GM12878 (cell line): ENCODE measurements around the gene OR10H2. TPM values are rescaled to one million over a fixed set of nuclear protein-coding genes. Genes with fewer than 3 reads are reported as not detected.

Experiments
- ATAC-seq: fragments of 200-7000 bp; cut with Tn5 transposase; 3 replicates; pipeline ENCODE4 v1.9.1; 2020; ENCODE audit warnings: mild to moderate bottlenecking, moderate library complexity
- BruUV-seq: library from RNA; stranded (reverse); fragments of 400-500 nt; replicated peaks from 2 replicates; lab custom pipeline; 2021; lab: Mats Ljungman, UMichigan
- CTCF ChIA-PET: fragments of 300-600 bp; sonication (Branson Sonifier 250); formaldehyde crosslinking; extraction: SDS; loops from one replicate; lab custom pipeline; 2021; ENCODE audit warnings: inconsistent platforms; lab: Yijun Ruan, JAX
- POLR2A ChIA-PET: fragments of 350-600 bp; formaldehyde crosslinking; extraction: SDS; loops from one replicate; lab custom pipeline; 2021; ENCODE audit warnings: inconsistent platforms; lab: Charles Lee
- RAD21 ChIA-PET: fragments of 300-600 bp; sonication (Branson Sonifier 250); formaldehyde crosslinking; loops from one replicate; lab custom pipeline; 2023; ENCODE audit warnings: antibody characterized with exemption; ENCODE audit not compliant: unreplicated experiment; lab: Charles Lee
- SMC1A ChIA-PET: fragments of 300-600 bp; sonication (Branson Sonifier 250); formaldehyde crosslinking; loops from one replicate; lab custom pipeline; 2023; ENCODE audit not compliant: unreplicated experiment, uncharacterized antibody; lab: Charles Lee
- DNase-seq: peaks from one replicate; pipeline ENCODE4 v3.0.0-alpha.2; 2011; ENCODE audit warnings: low read depth, low spot score
- FAIRE-seq: peaks from 3 replicates; lab custom pipeline; 2011; peaks lifted over from hg19 to GRCh38; lab: Jason Lieb, UNC
- H2AFZ ChIP-seq: 2 replicates; pipeline ENCODE4 v1.6.0; 2011; ENCODE audit warnings: low read depth, low read length, control low read depth; ENCODE audit not compliant: control insufficient read depth
- H3K27ac ChIP-seq: 2 replicates; pipeline ENCODE4 v1.5.1; 2011; ENCODE audit warnings: control low read depth; ENCODE audit not compliant: control insufficient read depth, insufficient read depth
- H3K27me3 ChIP-seq, 2 experiments: replicated peaks in 1 of 2; 2 replicates each; pipeline versions ENCODE4 v1.6.0 to v1.6.1; 2011; ENCODE audit warnings: low read length in 1 of 2; ENCODE audit not compliant: control insufficient read depth in 2 of 2, insufficient read depth in 2 of 2
- H3K36me3 ChIP-seq, 2 experiments: 2 replicates each; pipeline ENCODE4 v1.5.1; 2011; ENCODE audit warnings: low read length in 1 of 2; ENCODE audit not compliant: control insufficient read depth in 2 of 2, insufficient read depth in 2 of 2
- H3K4me1 ChIP-seq: 2 replicates; pipeline ENCODE4 v1.6.1; 2011; ENCODE audit warnings: mild to moderate bottlenecking, low read length, moderate library complexity, mixed read lengths; ENCODE audit not compliant: control insufficient read depth, insufficient read depth
- H3K4me2 ChIP-seq: 2 replicates; pipeline ENCODE4 v1.6.0; 2011; ENCODE audit warnings: control low read depth; ENCODE audit not compliant: control insufficient read depth, insufficient read depth
- H3K4me3 ChIP-seq: fragments of 200-600 bp; sonication (generic); 2 replicates; pipeline ENCODE4 v1.5.1; 2016
- H3K79me2 ChIP-seq: 2 replicates; pipeline ENCODE4 v1.6.0; 2011; ENCODE audit warnings: low read length; ENCODE audit not compliant: control insufficient read depth, insufficient read depth
- H3K9ac ChIP-seq: 2 replicates; pipeline ENCODE4 v1.8.0; 2011; ENCODE audit warnings: low read length, control low read depth, mixed read lengths; ENCODE audit not compliant: control insufficient read depth, insufficient read depth
- H3K9me3 ChIP-seq: replicated peaks from 3 replicates; pipeline ENCODE4 v1.5.1; 2011; ENCODE audit warnings: mild to moderate bottlenecking, low read length; ENCODE audit not compliant: control insufficient read depth, insufficient read depth
- H4K20me1 ChIP-seq: 2 replicates; pipeline ENCODE4 v1.6.0; 2011; ENCODE audit not compliant: control insufficient read depth, insufficient read depth
- BRCA1 ChIP-seq: IDR thresholded peaks from 2 replicates; pipeline ENCODE4 v1.6.1; 2011; ENCODE audit warnings: low read depth, low read length, improper control_type of control experiment
- MYC ChIP-seq: IDR thresholded peaks from 2 replicates; pipeline ENCODE4 v1.6.1; 2011; ENCODE audit warnings: mild to moderate bottlenecking, low read length, moderate library complexity, inconsistent platforms; ENCODE audit not compliant: insufficient read depth, insufficient replicate concordance, insufficient read length, severe bottlenecking
- POLR2AphosphoS5 ChIP-seq: IDR thresholded peaks from 2 replicates; pipeline ENCODE4 v1.6.1; 2011; ENCODE audit warnings: mild to moderate bottlenecking, low read length, inconsistent platforms
- SMAD5 ChIP-seq: IDR thresholded peaks from 2 replicates; pipeline ENCODE4 v1.6.1; 2016; ENCODE audit warnings: antibody characterized with exemption, low read depth
- STAT3 ChIP-seq: IDR thresholded peaks from 2 replicates; pipeline ENCODE4 v1.6.1; 2011; ENCODE audit warnings: low read depth, low read length, improper control_type of control experiment
- TCF3 ChIP-seq: IDR thresholded peaks from 2 replicates; pipeline ENCODE4 v1.6.1; 2012; ENCODE audit warnings: low read depth, mild to moderate bottlenecking, low read length, borderline replicate concordance; ENCODE audit not compliant: insufficient read depth
- ZNF207 ChIP-seq: fragments of 450-650 bp; IDR thresholded peaks from 2 replicates; pipeline ENCODE4 v1.6.1; 2014; ENCODE audit warnings: antibody characterized with exemption, mild to moderate bottlenecking, borderline replicate concordance
- WGBS: methylation state at CpG from one replicate; pipeline ENCODE4 v1.1.6; 2016; ENCODE audit warnings: low lambda C conversion rate; ENCODE audit not compliant: insufficient replicate concordance, insufficient coverage; ENCODE audit errors: missing lambda C conversion rate; 5-methylcytosine and 5-hydroxymethylcytosine counted together
- in situ Hi-C: fragments of 300-500 bp; cut with MboI; formaldehyde crosslinking; loops from 9 replicates; pipeline ENCODE4 v1.14.3; 2018; ENCODE audit warnings: mixed read lengths
- intact Hi-C: fragments of 100-400 bp; cut with micrococcal nuclease; formaldehyde crosslinking; loops from one replicate; pipeline ENCODE4 v1.14.2; 2022; ENCODE audit not compliant: unreplicated experiment
- polyA plus RNA-seq, 11 experiments: library from polyadenylated mRNA; depleted of rRNA in 4 of 11; unstranded in 6 of 11; stranded (reverse) in 5 of 11; fragments of >200 nt; fragmentation: Nextera tagmentation in 4 of 11; fragmentation: Illumina TruSeq in 1 of 11; extraction: Ambion mirVana in 4 of 11; extraction: Trizol in 1 of 11; gene quantifications; 1 replicate in 1 of 11; 2 replicates in 10 of 11; pipeline versions ENCODE4 v1.2.1 to v1.2.3, GENCODE V29; 2011 to 2016; ENCODE audit warnings: inconsistent platforms in 2 of 11, missing spikeins in 2 of 11, low read depth in 1 of 11
- total RNA-seq, 4 experiments: library from RNA; depleted of rRNA in 3 of 4; stranded (reverse); fragments of >200 nt in 3 of 4; fragmentation: Illumina TruSeq in 1 of 4; extraction: Trizol in 1 of 4; gene quantifications; 2 replicates each; pipeline versions ENCODE4 v1.2.1 to v1.2.3, GENCODE V29; 2013 to 2021
- TF ChIP-seq, protein P1 (sequence below): IDR thresholded peaks from 2 replicates; pipeline ENCODE4 v1.6.1; 2011; ENCODE audit warnings: low read depth, mild to moderate bottlenecking, low read length, moderate library complexity, borderline replicate concordance; ENCODE audit errors: extremely low read depth
- TF ChIP-seq, protein P2 (sequence below): fragments of 450-650 bp; IDR thresholded peaks from 2 replicates; pipeline ENCODE4 v1.6.1; 2014; ENCODE audit warnings: mild to moderate bottlenecking
- TF ChIP-seq, protein P3 (sequence below): fragments of 450-650 bp; IDR thresholded peaks from 2 replicates; pipeline ENCODE4 v1.6.1; 2016; ENCODE audit warnings: mild to moderate bottlenecking, moderate library complexity, borderline replicate concordance
- TF ChIP-seq, protein P4 (sequence below): fragments of 450-650 bp; IDR thresholded peaks from 2 replicates; pipeline ENCODE4 v1.6.1; 2017; ENCODE audit warnings: low read depth, mild to moderate bottlenecking, moderate library complexity

The OR10H2 gene
- total and polyA plus RNA-seq, 10 of the 15 experiments (the other 5 are each of a cell fraction or from before 2014, with no cell fraction given): not detected

DNA sequence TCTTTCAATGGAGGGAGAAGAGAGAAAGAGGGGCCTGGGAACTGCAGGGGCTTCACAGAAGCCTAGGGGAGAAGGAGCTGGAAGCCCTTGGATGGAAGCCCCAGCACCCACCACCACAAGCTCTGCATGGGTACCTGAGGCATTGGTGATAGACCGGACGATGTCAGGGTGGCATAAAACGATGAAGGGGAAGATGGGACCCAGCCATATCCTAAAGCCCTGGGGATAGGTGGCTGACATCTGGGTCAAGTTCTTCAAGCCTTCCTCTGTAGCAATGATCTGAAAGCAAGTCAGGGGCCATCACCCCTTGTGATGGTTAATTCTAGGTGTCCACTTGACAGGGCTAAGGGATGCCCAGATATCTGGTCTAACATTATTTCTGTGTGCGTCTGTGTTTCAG lies 48.4 kb downstream of the OR10H2 start (continued):
- TF ChIP-seq, protein P1, sequence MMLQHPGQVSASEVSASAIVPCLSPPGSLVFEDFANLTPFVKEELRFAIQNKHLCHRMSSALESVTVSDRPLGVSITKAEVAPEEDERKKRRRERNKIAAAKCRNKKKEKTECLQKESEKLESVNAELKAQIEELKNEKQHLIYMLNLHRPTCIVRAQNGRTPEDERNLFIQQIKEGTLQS: no peak

DNA sequence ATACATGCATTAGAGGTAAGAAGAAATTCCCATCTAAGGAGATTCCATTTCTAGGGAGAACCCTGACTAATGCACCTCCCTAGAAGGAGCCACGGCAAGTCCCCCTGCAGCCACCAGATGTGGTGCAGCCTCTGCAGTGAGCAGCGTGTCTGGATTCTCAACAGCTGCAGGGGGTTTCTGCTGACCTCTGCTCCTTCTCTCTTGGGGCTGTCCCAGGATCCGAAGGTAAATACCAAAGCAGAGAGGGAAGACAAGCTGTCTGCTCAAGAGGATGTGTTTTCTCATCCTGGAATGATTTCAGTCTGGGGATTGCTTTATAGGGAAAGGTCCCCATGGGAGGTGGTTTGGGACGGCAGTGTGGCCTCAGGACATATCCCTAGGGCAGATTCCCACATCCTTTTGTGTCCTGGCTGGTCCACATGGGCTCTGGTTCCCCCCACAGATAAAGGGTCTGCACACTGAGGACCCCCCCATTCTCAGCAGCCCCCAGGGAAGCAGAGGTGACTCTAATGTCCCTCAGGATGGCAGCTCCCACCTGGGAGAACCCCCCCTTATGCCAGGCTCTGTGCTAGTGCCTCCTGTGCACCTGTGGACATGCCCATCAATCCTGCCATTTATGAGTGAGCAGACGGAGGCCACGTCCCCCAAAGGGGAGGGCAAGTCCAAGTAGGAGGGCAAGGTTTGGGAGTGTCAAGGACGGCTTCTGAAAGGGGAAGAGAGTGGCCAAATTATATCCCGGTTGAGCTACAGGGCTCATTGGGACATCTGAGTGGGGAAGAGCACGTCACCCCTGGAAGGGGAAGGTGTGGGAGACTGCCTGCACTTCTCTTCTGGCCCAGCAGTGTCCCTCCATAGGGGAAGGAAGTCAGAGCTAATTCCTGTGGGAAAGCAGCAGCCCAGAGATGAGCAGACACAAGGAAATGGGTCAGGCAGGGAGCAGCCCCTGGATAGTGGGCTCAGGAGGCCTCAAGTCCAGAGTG lies 49.5 kb downstream of the OR10H2 start:
- SMC1A ChIA-PET: no interaction called here
- CTCF ChIA-PET: no interaction called here
- TF ChIP-seq POLR2AphosphoS5 (no peak), SMAD5 (no peak), TCF3 (no peak), MYC (no peak), STAT3 (no peak), BRCA1 (no peak), ZNF207 (no peak)
- TF ChIP-seq, protein P2, sequence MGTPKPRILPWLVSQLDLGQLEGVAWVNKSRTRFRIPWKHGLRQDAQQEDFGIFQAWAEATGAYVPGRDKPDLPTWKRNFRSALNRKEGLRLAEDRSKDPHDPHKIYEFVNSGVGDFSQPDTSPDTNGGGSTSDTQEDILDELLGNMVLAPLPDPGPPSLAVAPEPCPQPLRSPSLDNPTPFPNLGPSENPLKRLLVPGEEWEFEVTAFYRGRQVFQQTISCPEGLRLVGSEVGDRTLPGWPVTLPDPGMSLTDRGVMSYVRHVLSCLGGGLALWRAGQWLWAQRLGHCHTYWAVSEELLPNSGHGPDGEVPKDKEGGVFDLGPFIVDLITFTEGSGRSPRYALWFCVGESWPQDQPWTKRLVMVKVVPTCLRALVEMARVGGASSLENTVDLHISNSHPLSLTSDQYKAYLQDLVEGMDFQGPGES: no peak
- TF ChIP-seq, protein P3, sequence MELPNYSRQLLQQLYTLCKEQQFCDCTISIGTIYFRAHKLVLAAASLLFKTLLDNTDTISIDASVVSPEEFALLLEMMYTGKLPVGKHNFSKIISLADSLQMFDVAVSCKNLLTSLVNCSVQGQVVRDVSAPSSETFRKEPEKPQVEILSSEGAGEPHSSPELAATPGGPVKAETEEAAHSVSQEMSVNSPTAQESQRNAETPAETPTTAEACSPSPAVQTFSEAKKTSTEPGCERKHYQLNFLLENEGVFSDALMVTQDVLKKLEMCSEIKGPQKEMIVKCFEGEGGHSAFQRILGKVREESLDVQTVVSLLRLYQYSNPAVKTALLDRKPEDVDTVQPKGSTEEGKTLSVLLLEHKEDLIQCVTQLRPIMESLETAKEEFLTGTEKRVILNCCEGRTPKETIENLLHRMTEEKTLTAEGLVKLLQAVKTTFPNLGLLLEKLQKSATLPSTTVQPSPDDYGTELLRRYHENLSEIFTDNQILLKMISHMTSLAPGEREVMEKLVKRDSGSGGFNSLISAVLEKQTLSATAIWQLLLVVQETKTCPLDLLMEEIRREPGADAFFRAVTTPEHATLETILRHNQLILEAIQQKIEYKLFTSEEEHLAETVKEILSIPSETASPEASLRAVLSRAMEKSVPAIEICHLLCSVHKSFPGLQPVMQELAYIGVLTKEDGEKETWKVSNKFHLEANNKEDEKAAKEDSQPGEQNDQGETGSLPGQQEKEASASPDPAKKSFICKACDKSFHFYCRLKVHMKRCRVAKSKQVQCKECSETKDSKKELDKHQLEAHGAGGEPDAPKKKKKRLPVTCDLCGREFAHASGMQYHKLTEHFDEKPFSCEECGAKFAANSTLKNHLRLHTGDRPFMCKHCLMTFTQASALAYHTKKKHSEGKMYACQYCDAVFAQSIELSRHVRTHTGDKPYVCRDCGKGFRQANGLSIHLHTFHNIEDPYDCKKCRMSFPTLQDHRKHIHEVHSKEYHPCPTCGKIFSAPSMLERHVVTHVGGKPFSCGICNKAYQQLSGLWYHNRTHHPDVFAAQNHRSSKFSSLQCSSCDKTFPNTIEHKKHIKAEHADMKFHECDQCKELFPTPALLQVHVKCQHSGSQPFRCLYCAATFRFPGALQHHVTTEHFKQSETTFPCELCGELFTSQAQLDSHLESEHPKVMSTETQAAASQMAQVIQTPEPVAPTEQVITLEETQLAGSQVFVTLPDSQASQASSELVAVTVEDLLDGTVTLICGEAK: no peak
- TF ChIP-seq, protein P4, sequence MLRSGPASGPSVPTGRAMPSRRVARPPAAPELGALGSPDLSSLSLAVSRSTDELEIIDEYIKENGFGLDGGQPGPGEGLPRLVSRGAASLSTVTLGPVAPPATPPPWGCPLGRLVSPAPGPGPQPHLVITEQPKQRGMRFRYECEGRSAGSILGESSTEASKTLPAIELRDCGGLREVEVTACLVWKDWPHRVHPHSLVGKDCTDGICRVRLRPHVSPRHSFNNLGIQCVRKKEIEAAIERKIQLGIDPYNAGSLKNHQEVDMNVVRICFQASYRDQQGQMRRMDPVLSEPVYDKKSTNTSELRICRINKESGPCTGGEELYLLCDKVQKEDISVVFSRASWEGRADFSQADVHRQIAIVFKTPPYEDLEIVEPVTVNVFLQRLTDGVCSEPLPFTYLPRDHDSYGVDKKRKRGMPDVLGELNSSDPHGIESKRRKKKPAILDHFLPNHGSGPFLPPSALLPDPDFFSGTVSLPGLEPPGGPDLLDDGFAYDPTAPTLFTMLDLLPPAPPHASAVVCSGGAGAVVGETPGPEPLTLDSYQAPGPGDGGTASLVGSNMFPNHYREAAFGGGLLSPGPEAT: no peak

More for the DNA sequence above, 49.5 kb downstream of the OR10H2 start:
- intact Hi-C loops: loop anchor here (5.0 kb wide), 1 partner anchor 100 kb away; no protein-coding TSS in a partner anchor
- FAIRE-seq: no peak
- H3K9ac ChIP-seq: no peak overlapping the region
- ChIA-PET RAD21 (no interaction called here), POLR2A (no interaction called here)
- H3K36me3 ChIP-seq: no peaks in the 10 kb centered on the region
- no peak overlapping the region for H3K4me2 ChIP-seq
- no TSS peak for BruUV-seq
- no peak overlapping the region for H3K4me3 ChIP-seq
- 3% methylated on average over 9 of the region's 9 CpGs for WGBS
- in situ Hi-C loops: loop anchor here (5.0 kb wide), 1 partner anchor 105 kb away; the partner anchor contains the start of gene CYP4F12
- H3K27ac ChIP-seq: no peak overlapping the region
- H3K27me3 ChIP-seq: no peaks in the 10 kb centered on the region
- no peak overlapping the region for H2AFZ ChIP-seq
- ATAC-seq: no peak
- no peak for DNase-seq
- no peaks in the 10 kb centered on the region for H3K79me2 ChIP-seq
- no peaks in the 10 kb centered on the region for H3K4me1 ChIP-seq
- H4K20me1 ChIP-seq: no peaks in the 10 kb centered on the region
- H3K9me3 ChIP-seq: no peaks in the 10 kb centered on the region
